Loucy (cell line): ENCODE results near the gene CYFIP1.

ENCODE experiments used
- CTCF ChIP-seq: fragments of 200-600 bp; sonication (generic); conservative IDR thresholded peaks from 2 replicates; pipeline ENCODE4 v1.5.1; 2014; ENCODE audit warnings: mild to moderate bottlenecking, antibody characterized with exemption, low read length
- EZH2phosphoT487 ChIP-seq: fragments of 200-600 bp; IDR thresholded peaks from 2 replicates; pipeline ENCODE4 v1.6.1; 2018; ENCODE audit warnings: antibody characterized with exemption, mild to moderate bottlenecking, moderate library complexity, borderline replicate concordance

GRCh38 chr15:22979238-22980188 is 655 bp downstream of the CYFIP1 start:
- no peak for TF ChIP-seq CTCF
- no peak for TF ChIP-seq EZH2phosphoT487
